Measurements from ENCODE around the gene HOXA5.
A peak's percentile ranks its signal among the peaks of the same experiment; 100 is the strongest.

HOXA5 gene

DNA sequence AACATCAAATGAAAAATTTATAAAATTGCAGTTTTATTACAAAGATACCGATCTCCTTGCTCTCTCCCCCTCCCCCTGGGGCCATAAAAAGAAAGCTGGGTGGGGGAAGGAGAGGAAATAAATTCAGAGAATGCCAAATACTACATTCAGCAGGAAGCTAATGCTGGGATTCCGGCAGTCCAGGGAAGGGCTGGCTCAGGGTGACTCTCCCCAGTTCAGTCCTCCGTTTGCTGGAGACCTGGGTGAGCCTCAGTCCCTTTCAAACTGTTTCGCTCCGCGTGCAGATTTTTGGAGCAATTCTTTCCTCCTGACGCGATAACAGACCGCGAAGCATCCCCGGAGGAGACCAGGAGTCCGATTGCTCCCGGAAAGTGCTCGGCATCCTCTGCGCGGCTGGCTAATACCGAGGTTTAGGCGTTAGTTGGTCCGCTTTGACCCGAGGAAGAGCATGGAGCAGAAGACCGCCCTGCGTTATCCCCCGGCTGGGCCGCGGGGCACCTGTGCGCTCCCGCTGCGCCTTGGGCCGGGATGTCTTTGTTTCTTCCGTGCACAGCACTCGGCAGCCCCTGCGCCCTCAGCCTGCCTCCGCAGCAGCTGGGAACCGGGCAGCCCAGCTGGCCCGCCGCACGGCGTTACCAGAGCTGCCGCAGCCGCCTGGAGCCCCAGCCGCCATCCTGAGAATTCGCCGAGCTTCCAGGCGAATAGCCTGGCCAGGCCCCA, 37.1 kb downstream of the HOXA5 start:
- DNase-seq (ENCODE audit: low spot score), result no peak

DNA sequence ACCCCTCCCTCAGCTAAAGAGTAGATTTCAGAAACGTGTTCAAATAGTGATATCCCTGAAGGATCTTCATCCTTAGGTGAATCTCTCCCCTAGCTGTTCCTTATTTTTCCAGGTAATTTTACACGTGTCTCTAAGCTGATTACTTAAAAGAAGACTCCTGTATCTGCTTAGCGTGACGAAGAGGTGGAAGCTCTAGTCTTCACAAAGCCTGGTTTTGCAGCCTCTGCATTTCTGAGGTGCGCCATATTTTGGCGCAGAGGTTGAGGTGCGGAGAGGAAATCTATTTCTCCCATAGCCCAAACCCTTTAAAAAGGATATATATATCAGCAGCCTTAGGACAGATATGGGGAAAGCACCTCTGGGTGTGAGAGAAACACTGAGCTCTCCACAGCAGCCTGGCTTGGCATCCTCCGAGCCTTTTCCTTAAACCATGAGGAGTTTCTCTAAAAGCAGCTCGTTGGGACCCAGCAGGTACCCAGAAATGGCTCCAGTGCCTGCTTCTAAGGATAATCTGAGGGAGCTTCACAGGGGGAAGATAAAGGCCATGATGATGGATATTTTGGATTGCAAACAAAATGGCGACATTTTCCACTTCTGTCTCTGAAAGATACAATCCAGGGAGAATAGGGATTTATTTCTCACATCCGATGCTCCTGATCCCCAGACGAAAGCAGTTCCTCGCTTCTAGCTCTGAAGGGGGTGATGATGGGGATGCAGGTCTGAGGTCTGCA, 38.0 kb downstream of the HOXA5 start:
- no peak for DNase-seq (ENCODE audit: low spot score)

- DNase-seq (ENCODE audit: low spot score), result no peak
Observed at GRCh38 chr7:27104341-27105058, 39.0 kb downstream of the HOXA5 start.

DNA sequence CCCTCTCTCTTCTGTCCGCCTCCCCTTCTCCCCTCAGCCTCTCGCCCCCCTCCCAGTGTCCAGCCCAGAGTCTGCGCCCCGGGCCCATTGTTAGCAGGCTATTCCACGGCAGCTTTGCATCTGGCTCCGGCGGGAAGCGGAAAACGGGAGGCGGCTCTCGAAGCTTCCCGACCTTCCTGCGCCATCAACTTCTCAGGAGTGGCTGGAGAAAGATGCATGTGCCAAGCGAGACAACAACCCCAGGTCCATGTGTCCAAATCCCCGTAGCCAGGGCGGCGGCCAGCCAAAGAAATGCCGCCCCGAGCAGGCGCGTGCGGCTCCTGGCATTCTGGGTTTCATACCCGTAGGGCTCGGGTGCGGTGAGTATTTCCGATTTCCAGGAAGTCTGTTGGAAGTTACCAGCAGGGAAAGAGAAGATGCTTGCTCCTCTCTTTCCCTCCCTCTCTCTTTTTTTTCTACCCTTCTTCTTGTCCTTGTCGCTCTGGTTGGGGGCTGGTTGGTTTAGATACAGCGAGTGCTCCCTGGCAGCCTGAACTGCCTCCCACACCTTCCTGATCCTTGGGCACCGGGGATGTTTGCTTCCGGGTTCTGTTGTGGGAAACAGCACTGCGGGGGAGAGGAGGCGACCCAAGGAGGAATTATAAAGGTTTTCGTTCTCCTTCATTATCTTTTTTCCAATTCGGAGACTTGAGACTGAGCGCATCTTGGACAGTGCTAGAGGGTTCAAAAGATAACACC, 39.8 kb downstream of the HOXA5 start:
- no peak for DNase-seq (ENCODE audit: low spot score)

GRCh38 chr7:27102581-27103442, 40.7 kb downstream of the HOXA5 start, which contains the start of gene HOXA2:
HOXA2 (minus strand) TSS chr7:27102683; CDS start chr7:27102500, 183 bp downstream.
- no peak for DNase-seq (ENCODE audit: low spot score)

DNA sequence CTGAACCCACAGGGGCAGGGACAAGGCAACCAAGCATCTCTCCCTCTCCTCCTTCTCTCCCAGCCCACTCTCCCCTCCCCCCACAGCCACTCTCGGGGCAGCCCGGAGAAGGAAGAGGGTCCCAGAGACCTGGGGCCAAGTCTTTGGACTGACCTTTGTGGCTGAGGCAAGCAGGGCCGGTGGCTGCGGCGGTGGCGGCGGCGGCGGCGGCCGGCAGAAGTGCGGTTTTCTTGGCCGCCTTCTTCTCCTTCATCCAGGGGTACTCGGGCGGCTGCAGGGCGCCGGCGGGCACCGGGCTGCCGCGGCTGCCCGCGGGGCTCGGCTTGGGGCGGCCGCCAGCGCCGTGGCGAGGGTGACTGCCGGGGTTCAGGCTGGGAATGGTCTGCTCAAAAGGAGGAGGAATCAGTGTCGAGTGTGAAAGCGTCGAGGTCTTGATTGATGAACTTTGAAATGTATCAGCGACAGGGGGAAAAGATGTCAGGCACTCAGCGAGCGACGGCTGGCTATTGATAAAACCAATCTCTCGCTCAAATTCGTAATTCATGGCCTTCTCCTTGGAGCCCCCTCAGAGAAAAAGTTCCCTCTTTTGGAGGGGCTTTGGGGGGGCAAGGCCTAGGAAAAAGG, 41.4 kb downstream of the HOXA5 start:
- DNase-seq (ENCODE audit: low spot score), result no peak

GRCh38 chr7:27101171-27101956, 42.1 kb downstream of the HOXA5 start:
- DNase-seq (ENCODE audit: low spot score), result no peak

- DNase-seq (ENCODE audit: low spot score), result no peak
Observed at GRCh38 chr7:27100694-27101170, 42.7 kb downstream of the HOXA5 start.

DNA sequence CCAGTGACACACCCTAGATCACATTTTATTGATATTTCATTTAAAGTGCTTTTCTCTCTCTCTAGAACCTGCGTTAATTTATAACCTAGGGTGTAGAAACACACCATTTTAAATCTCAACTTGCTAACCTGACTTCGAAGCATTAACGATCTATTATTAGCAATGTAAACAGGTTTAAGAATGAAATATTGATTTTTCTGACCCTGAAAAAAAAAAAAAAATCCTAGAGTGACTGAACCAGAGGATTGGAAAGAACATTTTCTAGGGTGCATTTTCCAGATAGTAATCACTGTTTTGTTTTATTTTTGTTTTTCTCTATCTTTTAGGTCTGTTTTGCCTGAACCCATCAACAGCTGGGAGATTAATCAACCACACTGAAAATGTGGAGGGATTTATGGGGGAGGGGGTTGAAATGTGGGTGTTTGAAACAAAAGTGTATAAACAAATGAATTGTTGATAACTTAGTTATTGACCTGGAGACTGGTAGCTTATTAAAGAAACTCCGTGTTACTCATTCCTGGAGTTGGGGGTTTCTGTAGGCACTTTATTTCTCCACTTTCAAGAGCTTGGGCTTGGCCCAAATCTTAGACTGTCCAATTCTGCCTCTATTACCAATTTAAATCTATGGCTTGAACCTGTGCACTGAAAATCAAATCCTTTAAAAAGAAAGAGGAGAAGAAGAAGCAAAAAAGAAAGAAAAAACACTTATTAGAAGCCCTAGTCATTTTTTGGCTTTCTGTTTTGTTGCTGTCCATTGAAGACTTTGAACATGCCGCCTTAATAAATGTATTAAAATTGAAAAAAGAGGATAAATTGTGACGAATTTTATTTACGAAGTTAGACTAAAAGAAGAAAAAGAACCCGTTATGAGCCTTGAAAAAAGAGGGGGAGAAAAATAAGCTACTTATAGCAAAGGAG, 43.8 kb downstream of the HOXA5 start:
- no peak for DNase-seq (ENCODE audit: low spot score)

GRCh38 chr7:27098578-27099451, 44.7 kb downstream of the HOXA5 start:
- DNase-seq (ENCODE audit: low spot score), result no peak

- DNase-seq (ENCODE audit: low spot score), result peak; percentile 52
Observed at GRCh38 chr7:27097686-27098577, 45.5 kb downstream of the HOXA5 start.

DNA sequence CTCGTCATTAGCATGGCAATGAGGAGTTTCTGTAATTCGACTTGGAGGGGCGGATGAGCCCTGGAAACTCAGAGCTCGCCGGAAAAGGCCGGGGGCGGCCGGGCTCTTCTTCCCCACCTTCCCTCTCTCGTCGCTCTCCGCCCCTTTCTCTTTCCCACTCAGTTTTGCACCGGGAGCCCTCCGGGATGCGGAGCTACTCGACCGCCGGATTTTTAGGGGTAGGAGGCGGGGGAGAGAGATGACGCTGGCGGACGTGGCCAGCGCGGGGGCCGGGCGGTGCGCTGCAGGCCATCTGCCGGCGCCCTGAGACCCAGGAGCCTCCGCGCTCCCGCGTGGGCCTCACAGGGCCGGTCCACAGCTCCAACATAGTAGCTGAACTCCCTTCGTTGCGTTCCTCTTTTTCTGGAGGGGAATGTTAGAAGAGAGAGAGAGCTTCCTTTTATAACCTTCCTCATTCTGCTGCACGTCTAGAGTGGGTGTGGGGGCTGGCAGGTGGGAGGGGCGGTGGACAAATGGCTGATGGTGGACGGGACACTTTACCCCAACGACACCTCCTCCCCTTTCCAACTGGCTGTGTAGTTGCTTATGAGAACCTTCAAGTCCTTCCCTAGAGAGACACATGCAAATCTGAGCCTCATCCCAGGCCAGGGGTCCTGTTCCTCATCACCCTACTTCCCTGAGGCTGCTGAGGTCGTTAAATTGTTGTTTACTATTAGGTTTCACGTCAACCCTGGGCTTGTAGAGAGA, 46.5 kb downstream of the HOXA5 start:
- peak; percentile 86 for DNase-seq (ENCODE audit: low spot score)

GRCh38 chr7:27095897-27096767, 47.3 kb downstream of the HOXA5 start, which contains the start of gene HOXA1:
HOXA1 (minus strand) TSS chr7:27096000; CDS start chr7:27095912, 88 bp downstream.
- peak; percentile 98 for DNase-seq (ENCODE audit: low spot score)

GRCh38 chr7:27095050-27095896, 48.2 kb downstream of the HOXA5 start:
- no peak for DNase-seq (ENCODE audit: low spot score)
